Keratinocyte (primary cell): ENCODE measurements around the gene TMEM187.

Experiments used
- EZH2 ChIP-seq: IDR thresholded peaks from one replicate; pipeline ENCODE4 v1.6.1; 2012; ENCODE audit warnings: inconsistent platforms, mild to moderate bottlenecking, low read length, moderate library complexity
- TF ChIP-seq, protein P1 (sequence below), 3 experiments: IDR thresholded peaks in 1 of 3; conservative IDR thresholded peaks in 1 of 3; optimal IDR thresholded peaks in 1 of 3; 2 replicates in 2 of 3; 3 replicates in 1 of 3; pipeline versions ENCODE3 to v1.5.1; 2011; ENCODE audit warnings: low read length in 3 of 3, mild to moderate bottlenecking in 3 of 3, moderate library complexity in 2 of 3, control low read depth in 1 of 3, inconsistent platforms in 1 of 3; ENCODE audit not compliant: insufficient read depth in 2 of 3; ENCODE audit errors: extremely low read depth in 1 of 3

DNA sequence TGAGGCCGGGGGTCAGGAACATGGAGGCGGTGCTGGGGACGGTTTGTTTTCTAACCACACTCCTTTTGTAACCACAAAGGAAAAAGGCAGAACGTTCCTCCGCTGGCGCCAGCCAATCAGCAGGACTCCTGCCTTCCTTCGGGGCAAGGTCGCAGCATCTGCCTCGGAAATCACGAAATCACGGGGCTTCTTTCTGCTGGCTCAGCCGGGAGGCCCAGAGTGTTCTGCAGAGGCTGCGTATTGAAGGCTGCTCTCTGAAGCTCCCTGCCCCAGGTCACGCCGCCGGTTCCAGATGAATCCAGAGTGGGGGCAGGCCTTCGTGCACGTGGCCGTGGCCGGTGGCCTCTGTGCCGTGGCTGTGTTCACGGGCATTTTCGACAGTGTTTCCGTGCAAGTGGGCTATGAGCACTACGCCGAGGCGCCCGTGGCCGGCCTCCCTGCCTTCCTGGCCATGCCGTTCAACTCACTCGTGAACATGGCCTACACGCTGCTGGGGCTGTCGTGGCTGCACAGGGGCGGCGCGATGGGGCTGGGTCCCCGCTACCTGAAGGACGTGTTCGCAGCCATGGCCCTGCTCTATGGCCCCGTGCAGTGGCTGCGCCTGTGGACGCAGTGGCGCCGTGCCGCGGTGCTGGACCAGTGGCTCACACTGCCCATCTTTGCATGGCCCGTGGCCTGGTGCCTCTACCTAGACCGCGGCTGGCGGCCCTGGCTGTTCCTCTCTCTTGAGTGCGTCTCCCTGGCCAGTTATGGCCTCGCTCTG, 9.4 kb downstream of the TMEM187 start:
- TF ChIP-seq, protein P1, sequence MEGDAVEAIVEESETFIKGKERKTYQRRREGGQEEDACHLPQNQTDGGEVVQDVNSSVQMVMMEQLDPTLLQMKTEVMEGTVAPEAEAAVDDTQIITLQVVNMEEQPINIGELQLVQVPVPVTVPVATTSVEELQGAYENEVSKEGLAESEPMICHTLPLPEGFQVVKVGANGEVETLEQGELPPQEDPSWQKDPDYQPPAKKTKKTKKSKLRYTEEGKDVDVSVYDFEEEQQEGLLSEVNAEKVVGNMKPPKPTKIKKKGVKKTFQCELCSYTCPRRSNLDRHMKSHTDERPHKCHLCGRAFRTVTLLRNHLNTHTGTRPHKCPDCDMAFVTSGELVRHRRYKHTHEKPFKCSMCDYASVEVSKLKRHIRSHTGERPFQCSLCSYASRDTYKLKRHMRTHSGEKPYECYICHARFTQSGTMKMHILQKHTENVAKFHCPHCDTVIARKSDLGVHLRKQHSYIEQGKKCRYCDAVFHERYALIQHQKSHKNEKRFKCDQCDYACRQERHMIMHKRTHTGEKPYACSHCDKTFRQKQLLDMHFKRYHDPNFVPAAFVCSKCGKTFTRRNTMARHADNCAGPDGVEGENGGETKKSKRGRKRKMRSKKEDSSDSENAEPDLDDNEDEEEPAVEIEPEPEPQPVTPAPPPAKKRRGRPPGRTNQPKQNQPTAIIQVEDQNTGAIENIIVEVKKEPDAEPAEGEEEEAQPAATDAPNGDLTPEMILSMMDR (optimal IDR thresholded peaks at IDR 0.05 in 1 of 3, IDR thresholded peaks at IDR 0.05 in 1 of 3, conservative IDR thresholded peaks at IDR 0.05 in 1 of 3; ENCODE audit: extremely low read depth in 1 of 3, insufficient read depth in 2 of 3, low read length in 3 of 3): no peak
- no peak for TF ChIP-seq EZH2
